ENCODE data around the gene USP17L17. TPM values are rescaled to one million over a fixed set of nuclear protein-coding genes. Genes with fewer than 3 reads are reported as not detected.

USP17L17 gene
- total RNA-seq, 1 experiment from 2014 or later: not detected

Other genes starting within 250 kb of the USP17L17 start
- not detected in 2 replicates for gene FAM90A26, start 73.5 kb upstream of the USP17L17 start, total RNA-seq (2014; rRNA removed; shearing (Covaris generic))
- not detected in 2 replicates for gene USP17L10, start 33.2 kb upstream of the USP17L17 start, total RNA-seq (2014; rRNA removed; shearing (Covaris generic))
- gene USP17L11, start 28.5 kb upstream of the USP17L17 start, total RNA-seq (2014; rRNA removed; shearing (Covaris generic)): not detected in 2 replicates
- gene USP17L12, start 23.7 kb upstream of the USP17L17 start, total RNA-seq (2014; rRNA removed; shearing (Covaris generic)): not detected in 2 replicates
- gene USP17L13, start 19.0 kb upstream of the USP17L17 start, total RNA-seq (2014; rRNA removed; shearing (Covaris generic)): not detected in 2 replicates
- not detected in 2 replicates for gene USP17L15, start 9.5 kb upstream of the USP17L17 start, total RNA-seq (2014; rRNA removed; shearing (Covaris generic))
- gene USP17L18, start 4.8 kb downstream of the USP17L17 start, total RNA-seq (2014; rRNA removed; shearing (Covaris generic)): not detected in 2 replicates
- not detected in 2 replicates for gene USP17L19, start 9.5 kb downstream of the USP17L17 start, total RNA-seq (2014; rRNA removed; shearing (Covaris generic))
- not detected in 2 replicates for gene USP17L20, start 14.2 kb downstream of the USP17L17 start, total RNA-seq (2014; rRNA removed; shearing (Covaris generic))
- not detected in 2 replicates for gene USP17L21, start 19.0 kb downstream of the USP17L17 start, total RNA-seq (2014; rRNA removed; shearing (Covaris generic))
- not detected in 2 replicates for gene USP17L22, start 23.7 kb downstream of the USP17L17 start, total RNA-seq (2014; rRNA removed; shearing (Covaris generic))
- gene USP17L24, start 81.3 kb downstream of the USP17L17 start, total RNA-seq (2014; rRNA removed; shearing (Covaris generic)): not detected in 2 replicates
- gene USP17L25, start 86.0 kb downstream of the USP17L17 start, total RNA-seq (2014; rRNA removed; shearing (Covaris generic)): not detected in 2 replicates
- not detected in 2 replicates for gene USP17L26, start 90.8 kb downstream of the USP17L17 start, total RNA-seq (2014; rRNA removed; shearing (Covaris generic))
- gene USP17L5, start 95.5 kb downstream of the USP17L17 start, total RNA-seq (2014; rRNA removed; shearing (Covaris generic)): not detected in 2 replicates
- not detected in 2 replicates for gene USP17L27, start 100.3 kb downstream of the USP17L17 start, total RNA-seq (2014; rRNA removed; shearing (Covaris generic))
- not detected in 2 replicates for gene USP17L28, start 105.0 kb downstream of the USP17L17 start, total RNA-seq (2014; rRNA removed; shearing (Covaris generic))
- not detected in 2 replicates for gene USP17L29, start 109.8 kb downstream of the USP17L17 start, total RNA-seq (2014; rRNA removed; shearing (Covaris generic))
- not detected in 2 replicates for gene USP17L30, start 119.2 kb downstream of the USP17L17 start, total RNA-seq (2014; rRNA removed; shearing (Covaris generic))
- not detected in 2 replicates for gene DEFB131A, start 200.5 kb downstream of the USP17L17 start, total RNA-seq (2014; rRNA removed; shearing (Covaris generic))

Data from SK-MEL-5 (cell line).